HEK293T (cell line): Measurements from ENCODE around the gene JMJD8.

Experiments used
- BHLHE40 ChIP-seq: fragments of 450-650 bp; IDR thresholded peaks from 2 replicates; pipeline ENCODE4 v1.6.1; 2016; ENCODE audit warnings: mild to moderate bottlenecking, moderate library complexity, borderline replicate concordance
- ELF4 ChIP-seq: fragments of 450-650 bp; IDR thresholded peaks from 2 replicates; pipeline ENCODE4 v1.6.1; 2017; ENCODE audit warnings: antibody characterized with exemption
- FOXM1 ChIP-seq: fragments of 450-650 bp; IDR thresholded peaks from 2 replicates; pipeline ENCODE4 v1.6.1; 2017; ENCODE audit warnings: mild to moderate bottlenecking, borderline replicate concordance
- HDGF ChIP-seq: fragments of 450-650 bp; IDR thresholded peaks from 2 replicates; pipeline ENCODE4 v1.6.1; 2017; ENCODE audit warnings: antibody characterized with exemption, borderline replicate concordance
- LEF1 ChIP-seq: fragments of 450-650 bp; IDR thresholded peaks from 2 replicates; pipeline ENCODE4 v1.6.1; 2017; ENCODE audit warnings: mild to moderate bottlenecking, borderline replicate concordance
- NFRKB ChIP-seq: fragments of 450-650 bp; IDR thresholded peaks from 2 replicates; pipeline ENCODE4 v1.6.1; 2016; ENCODE audit warnings: mild to moderate bottlenecking, moderate library complexity
- PKNOX1 ChIP-seq: fragments of 450-650 bp; IDR thresholded peaks from 2 replicates; pipeline ENCODE4 v1.6.1; 2016
- SP1 ChIP-seq: fragments of 450-650 bp; IDR thresholded peaks from 2 replicates; pipeline ENCODE4 v1.6.1; 2017
- SUZ12 ChIP-seq: fragments of 450-650 bp; IDR thresholded peaks from 2 replicates; pipeline ENCODE4 v1.6.1; 2016; ENCODE audit warnings: mild to moderate bottlenecking
- TARDBP ChIP-seq: fragments of 450-650 bp; IDR thresholded peaks from 2 replicates; pipeline ENCODE4 v1.6.1; 2016
- ZNF384 ChIP-seq: fragments of 450-650 bp; IDR thresholded peaks from 2 replicates; pipeline ENCODE4 v1.6.1; 2016

DNA sequence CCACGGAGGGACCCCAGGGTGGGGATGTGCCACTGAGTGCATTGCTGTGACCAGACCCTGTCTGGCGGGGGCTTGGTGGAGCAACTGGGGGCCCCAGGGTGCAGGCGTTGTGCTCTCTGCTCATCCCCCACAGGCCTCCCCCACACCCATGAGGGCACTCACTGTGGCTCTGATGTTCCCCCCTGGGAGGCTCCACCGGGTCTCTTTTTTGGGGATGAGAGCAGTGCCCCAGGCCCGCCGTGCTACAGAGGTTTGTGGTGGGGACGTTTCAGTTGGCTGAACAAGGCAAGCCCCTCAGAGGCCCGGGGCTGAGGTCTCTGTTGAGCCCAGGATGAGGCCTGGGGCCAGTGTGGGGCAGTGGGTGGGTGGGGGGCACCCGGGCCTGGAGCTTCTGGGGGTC is 39.6 kb upstream of the JMJD8 start:
- TF ChIP-seq HDGF (no peak), PKNOX1 (no peak), BHLHE40 (no peak), ZNF384 (no peak), FOXM1 (no peak), SUZ12 (no peak), SP1 (no peak), ELF4 (no peak), LEF1 (no peak), NFRKB (no peak), TARDBP (no peak)
